ENCODE results near the gene TCL1B.
"Not testable (repeated sequence)": the region's sequence is repeated elsewhere in the genome, so short reads cannot be mapped to it uniquely, and the experiment has no call there.

The TCL1B gene

GRCh38 chr14:95659990-95660385 is 26.2 kb upstream of the TCL1B start:
- TF ChIP-seq, protein P1, sequence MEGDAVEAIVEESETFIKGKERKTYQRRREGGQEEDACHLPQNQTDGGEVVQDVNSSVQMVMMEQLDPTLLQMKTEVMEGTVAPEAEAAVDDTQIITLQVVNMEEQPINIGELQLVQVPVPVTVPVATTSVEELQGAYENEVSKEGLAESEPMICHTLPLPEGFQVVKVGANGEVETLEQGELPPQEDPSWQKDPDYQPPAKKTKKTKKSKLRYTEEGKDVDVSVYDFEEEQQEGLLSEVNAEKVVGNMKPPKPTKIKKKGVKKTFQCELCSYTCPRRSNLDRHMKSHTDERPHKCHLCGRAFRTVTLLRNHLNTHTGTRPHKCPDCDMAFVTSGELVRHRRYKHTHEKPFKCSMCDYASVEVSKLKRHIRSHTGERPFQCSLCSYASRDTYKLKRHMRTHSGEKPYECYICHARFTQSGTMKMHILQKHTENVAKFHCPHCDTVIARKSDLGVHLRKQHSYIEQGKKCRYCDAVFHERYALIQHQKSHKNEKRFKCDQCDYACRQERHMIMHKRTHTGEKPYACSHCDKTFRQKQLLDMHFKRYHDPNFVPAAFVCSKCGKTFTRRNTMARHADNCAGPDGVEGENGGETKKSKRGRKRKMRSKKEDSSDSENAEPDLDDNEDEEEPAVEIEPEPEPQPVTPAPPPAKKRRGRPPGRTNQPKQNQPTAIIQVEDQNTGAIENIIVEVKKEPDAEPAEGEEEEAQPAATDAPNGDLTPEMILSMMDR (conservative IDR thresholded peaks at IDR 0.05; ENCODE audit: control insufficient read depth, insufficient read depth, low read depth, low read length): no peak
- DNase-seq (ENCODE audit: low read depth): no peak
- H3K4me3 ChIP-seq (ENCODE audit: control insufficient read depth, low read depth, low read length): no peak overlapping the region

- TF ChIP-seq, protein P1 (conservative IDR thresholded peaks at IDR 0.05; ENCODE audit: control insufficient read depth, insufficient read depth, low read depth, low read length): no peak
- DNase-seq (ENCODE audit: low read depth): peak; percentile 6
- H3K4me3 ChIP-seq (ENCODE audit: control insufficient read depth, low read depth, low read length): no peak overlapping the region
Observed at GRCh38 chr14:95660651-95661515, 25.3 kb upstream of the TCL1B start.

DNA sequence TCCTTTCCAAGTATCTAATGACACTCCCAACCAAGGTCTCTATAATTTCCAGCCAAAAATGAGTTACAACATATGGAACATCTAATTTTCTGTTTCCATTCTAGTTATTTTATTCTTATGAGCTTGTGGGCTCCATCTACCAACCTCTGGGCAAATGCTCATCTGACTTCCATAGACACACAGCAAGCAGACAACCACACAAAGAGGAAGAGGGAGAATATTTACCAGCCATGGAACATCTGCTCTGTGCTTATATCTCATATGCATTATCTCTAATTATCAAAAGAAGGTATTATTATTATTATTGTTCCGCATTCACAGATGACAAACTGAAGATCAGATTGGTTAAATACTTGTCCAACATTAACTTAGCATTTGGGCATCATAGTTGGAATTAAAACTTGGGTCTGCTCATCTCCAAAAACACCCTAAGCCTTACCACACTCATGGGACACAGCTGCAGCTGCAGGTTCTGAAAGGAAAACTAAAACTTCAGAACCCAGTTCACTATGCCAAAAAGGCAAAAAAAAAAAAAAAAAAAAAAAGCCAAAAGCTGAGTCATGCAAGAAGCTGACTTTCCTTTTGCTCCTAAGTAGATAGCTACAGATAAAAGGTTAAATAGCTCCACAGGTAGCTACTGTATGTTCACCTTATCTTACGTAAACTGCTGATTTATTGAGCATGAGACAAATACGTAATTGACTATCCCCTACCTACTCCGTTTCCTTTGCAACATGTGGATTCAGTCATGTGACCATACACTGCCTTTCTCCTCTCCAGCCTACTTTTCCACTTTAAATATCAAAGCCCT is 23.6 kb upstream of the TCL1B start:
- TF ChIP-seq, protein P1 (conservative IDR thresholded peaks at IDR 0.05; ENCODE audit: control insufficient read depth, insufficient read depth, low read depth, low read length): no peak
- peak; percentile 7 for DNase-seq (ENCODE audit: low read depth)
- no peak overlapping the region for H3K4me3 ChIP-seq (ENCODE audit: control insufficient read depth, low read depth, low read length)

GRCh38 chr14:95663226-95663797 is 22.9 kb upstream of the TCL1B start:
- no peak overlapping the region for H3K4me3 ChIP-seq (ENCODE audit: control insufficient read depth, low read depth, low read length)
- TF ChIP-seq, protein P1 (conservative IDR thresholded peaks at IDR 0.05; ENCODE audit: control insufficient read depth, insufficient read depth, low read depth, low read length): no peak

DNA sequence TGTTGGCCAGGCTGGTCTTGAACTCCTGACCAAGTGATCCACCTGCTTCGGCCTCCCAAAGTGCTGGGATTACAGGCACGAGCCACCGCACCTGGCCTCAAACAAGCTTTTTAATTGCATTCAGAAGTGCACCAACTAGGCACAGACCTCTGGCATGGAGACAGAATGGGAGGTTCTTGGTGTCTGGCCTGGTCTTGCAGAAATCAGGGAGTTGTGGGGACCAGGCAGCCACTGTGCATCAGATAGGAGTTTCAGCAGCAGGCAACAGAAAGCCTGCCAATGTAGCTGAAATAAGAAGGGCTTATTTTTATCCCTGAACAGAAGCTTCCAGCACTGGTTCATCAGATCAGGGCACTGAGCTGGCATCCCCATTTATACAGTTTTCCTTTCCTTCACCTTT is 22.2 kb upstream of the TCL1B start:
- TF ChIP-seq, protein P1 (conservative IDR thresholded peaks at IDR 0.05; ENCODE audit: control insufficient read depth, insufficient read depth, low read depth, low read length): no peak
- no peak for DNase-seq (ENCODE audit: low read depth)
- H3K4me3 ChIP-seq (ENCODE audit: control insufficient read depth, low read depth, low read length): no peak overlapping the region

More at GRCh38 chr14:95663226-95663797, 22.9 kb upstream of the TCL1B start:
- no peak for DNase-seq (ENCODE audit: low read depth)

DNA sequence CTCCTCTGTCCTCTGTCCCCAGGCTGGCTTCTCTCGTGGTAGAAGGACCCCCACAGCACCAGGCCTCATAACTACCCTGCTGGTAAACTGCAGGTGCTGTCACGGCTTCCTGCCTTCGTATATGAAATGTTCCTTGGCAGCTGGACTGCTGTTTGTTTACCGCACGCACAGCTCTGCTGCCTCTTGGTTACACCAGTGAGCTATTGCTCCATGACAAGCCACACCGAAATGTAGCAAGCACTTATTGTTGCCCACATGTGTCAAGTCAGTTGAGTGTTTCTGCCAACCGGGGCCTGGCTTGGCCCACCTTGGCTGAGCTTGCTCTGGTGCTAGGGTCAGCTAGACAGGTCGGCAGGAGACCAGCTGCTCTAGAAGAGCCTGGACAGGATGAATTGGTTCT is 21.7 kb upstream of the TCL1B start:
- DNase-seq (ENCODE audit: low read depth): no peak
- H3K4me3 ChIP-seq (ENCODE audit: control insufficient read depth, low read depth, low read length): no peak overlapping the region
- TF ChIP-seq, protein P1 (conservative IDR thresholded peaks at IDR 0.05; ENCODE audit: control insufficient read depth, insufficient read depth, low read depth, low read length): no peak

DNA sequence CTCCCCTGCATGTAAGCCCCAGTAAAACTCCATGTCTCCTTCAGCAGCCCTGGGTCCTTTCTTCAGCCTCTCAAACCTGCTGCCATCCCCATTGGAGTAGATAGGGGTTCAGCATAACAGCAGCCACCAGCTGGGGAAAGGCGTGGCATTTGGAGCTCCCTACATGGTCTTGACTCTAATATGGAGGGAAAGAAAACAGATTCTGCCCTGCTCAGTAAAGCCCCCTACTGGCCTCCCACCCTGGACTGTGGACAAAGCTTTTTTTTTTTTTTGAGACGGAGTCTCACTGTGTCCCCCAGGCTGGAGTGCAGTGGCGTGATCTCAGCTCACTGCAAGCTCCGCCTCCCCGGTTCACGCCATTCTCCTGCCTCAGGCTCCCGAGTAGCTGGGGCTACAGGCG is 20.7 kb upstream of the TCL1B start:
- not testable (repeated sequence) for H3K4me3 ChIP-seq (ENCODE audit: control insufficient read depth, low read depth, low read length); DNase-seq (ENCODE audit: low read depth)
